NCI-H748 treated with DMSO at 0.1 percent for 48 hours (cell line): ENCODE data around the gene SAMD4B.
A peak's percentile ranks its signal among the peaks of the same experiment; 100 is the strongest.
"Not testable (repeated sequence)": the region's sequence is repeated elsewhere in the genome, so short reads cannot be mapped to it uniquely, and the experiment has no call there.

Experiments
- DNase-seq: peaks from one replicate; lab custom pipeline; 2025; lab: John Stamatoyannopoulos, UW

SAMD4B gene

GRCh38 chr19:39341719-39342604 is at the start of gene SAMD4B:
Gene SAMD4B (plus strand): TSS chr19:39342421. CDS start chr19:39356894, 14,473 bp downstream.
- peak; percentile 99 for DNase-seq

- no peak for DNase-seq
Measured at GRCh38 chr19:39293394-39293793, 48.8 kb upstream of the SAMD4B start.

GRCh38 chr19:39296055-39296645 is 46.1 kb upstream of the SAMD4B start, which contains the start of gene IFNL1:
Gene IFNL1 (plus strand): TSS chr19:39296407. CDS start chr19:39296422, 15 bp downstream.
- DNase-seq, result no peak

- no peak for DNase-seq
Measured at GRCh38 chr19:39296906-39297305, 45.3 kb upstream of the SAMD4B start.

GRCh38 chr19:39297931-39298634 is 44.1 kb upstream of the SAMD4B start:
- DNase-seq, result no peak

GRCh38 chr19:39299404-39299803 is 42.8 kb upstream of the SAMD4B start:
- DNase-seq, result no peak

- DNase-seq, result no peak
Measured at GRCh38 chr19:39299832-39300231, 42.4 kb upstream of the SAMD4B start.

- no peak for DNase-seq
Measured at GRCh38 chr19:39301021-39301420, 41.2 kb upstream of the SAMD4B start.

GRCh38 chr19:39301562-39301961 is 40.7 kb upstream of the SAMD4B start:
- DNase-seq, result no peak

GRCh38 chr19:39303373-39304184 is 38.6 kb upstream of the SAMD4B start:
- no peak for DNase-seq

- DNase-seq, result no peak
Measured at GRCh38 chr19:39304185-39304513, 38.1 kb upstream of the SAMD4B start.

- no peak for DNase-seq
Measured at GRCh38 chr19:39304701-39305571, 37.3 kb upstream of the SAMD4B start.

- DNase-seq, result no peak
Measured at GRCh38 chr19:39306075-39306474, 36.1 kb upstream of the SAMD4B start.

- DNase-seq, result peak; percentile 92
Measured at GRCh38 chr19:39307046-39307821, 35.0 kb upstream of the SAMD4B start.

- DNase-seq, result no peak
Measured at GRCh38 chr19:39307822-39308530, 34.2 kb upstream of the SAMD4B start.

- no peak for DNase-seq
Measured at GRCh38 chr19:39308531-39309304, 33.5 kb upstream of the SAMD4B start.

GRCh38 chr19:39309305-39309670 is 32.9 kb upstream of the SAMD4B start:
- not testable (repeated sequence) for DNase-seq

GRCh38 chr19:39310558-39311311 is 31.5 kb upstream of the SAMD4B start:
- no peak for DNase-seq
